ENCODE measurements around the gene CCR6.

- TF ChIP-seq CTCF (IDR thresholded peaks at IDR 0.05; ENCODE audit: low read depth, low read length) (no peak), EZH2phosphoT487 (IDR thresholded peaks at IDR 0.05; ENCODE audit: low read depth) (no peak)
These were observed 3.0 kb downstream of the CCR6 start for GRCh38 chr6:167125855-167126349.
